ENCODE results near the gene DAPK1.

Gene DAPK1

GRCh38 chr9:87698069-87698809 is 200.6 kb downstream of the DAPK1 start:
- DNase-seq: no peak

- no peak for DNase-seq
Observed at GRCh38 chr9:87699835-87700234, 202.2 kb downstream of the DAPK1 start.

- no peak for DNase-seq
Observed at GRCh38 chr9:87701491-87701890, 203.8 kb downstream of the DAPK1 start.

- DNase-seq: no peak
Observed at GRCh38 chr9:87701931-87702421, 204.3 kb downstream of the DAPK1 start.

- DNase-seq: no peak
Observed at GRCh38 chr9:87702921-87703320, 205.3 kb downstream of the DAPK1 start.

GRCh38 chr9:87703636-87704276 is 206.1 kb downstream of the DAPK1 start:
- DNase-seq: no peak

DNA sequence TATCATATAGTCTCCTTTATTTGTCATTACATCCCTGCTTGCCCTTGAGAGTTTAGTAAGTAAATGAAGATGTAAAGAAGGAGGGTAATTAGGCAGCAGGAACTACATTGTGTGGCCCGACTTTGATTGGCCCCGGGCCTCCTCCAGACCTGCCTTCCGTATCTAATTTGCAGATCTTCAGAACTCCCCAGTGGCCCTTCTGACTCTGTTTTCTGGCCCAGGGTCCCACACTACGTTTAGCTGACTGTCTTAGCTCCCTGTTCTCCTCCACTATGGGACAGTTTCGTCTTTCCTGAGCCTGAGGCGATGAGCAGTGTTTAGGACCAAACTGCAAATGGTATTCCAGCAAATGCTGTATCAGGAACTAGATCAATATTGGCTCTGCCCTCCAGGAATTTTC is 206.7 kb downstream of the DAPK1 start:
- no peak for DNase-seq

GRCh38 chr9:87706066-87706739 is 208.5 kb downstream of the DAPK1 start:
- DNase-seq: no peak

GRCh38 chr9:87707805-87708506 is 210.3 kb downstream of the DAPK1 start:
- no peak for DNase-seq

DNA sequence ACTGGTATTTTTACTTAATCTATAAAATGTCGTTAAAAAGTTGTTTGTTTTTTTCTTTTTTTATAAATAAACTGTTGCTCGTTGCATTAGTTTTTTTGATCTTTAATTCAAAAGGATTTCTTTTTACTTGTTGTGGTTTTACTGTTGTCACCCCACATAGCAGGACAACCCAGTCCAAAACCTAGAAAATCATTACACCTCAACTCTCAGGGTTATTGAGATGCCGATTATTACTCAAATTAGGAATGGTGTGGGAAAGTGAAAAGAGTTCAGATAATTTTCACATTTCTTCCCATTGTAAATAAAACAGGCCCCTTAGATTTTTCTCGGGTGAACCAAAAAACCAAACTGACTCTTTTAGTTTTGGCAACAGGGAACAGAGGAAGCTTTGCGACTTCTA is 210.9 kb downstream of the DAPK1 start:
- no peak for DNase-seq

DNA sequence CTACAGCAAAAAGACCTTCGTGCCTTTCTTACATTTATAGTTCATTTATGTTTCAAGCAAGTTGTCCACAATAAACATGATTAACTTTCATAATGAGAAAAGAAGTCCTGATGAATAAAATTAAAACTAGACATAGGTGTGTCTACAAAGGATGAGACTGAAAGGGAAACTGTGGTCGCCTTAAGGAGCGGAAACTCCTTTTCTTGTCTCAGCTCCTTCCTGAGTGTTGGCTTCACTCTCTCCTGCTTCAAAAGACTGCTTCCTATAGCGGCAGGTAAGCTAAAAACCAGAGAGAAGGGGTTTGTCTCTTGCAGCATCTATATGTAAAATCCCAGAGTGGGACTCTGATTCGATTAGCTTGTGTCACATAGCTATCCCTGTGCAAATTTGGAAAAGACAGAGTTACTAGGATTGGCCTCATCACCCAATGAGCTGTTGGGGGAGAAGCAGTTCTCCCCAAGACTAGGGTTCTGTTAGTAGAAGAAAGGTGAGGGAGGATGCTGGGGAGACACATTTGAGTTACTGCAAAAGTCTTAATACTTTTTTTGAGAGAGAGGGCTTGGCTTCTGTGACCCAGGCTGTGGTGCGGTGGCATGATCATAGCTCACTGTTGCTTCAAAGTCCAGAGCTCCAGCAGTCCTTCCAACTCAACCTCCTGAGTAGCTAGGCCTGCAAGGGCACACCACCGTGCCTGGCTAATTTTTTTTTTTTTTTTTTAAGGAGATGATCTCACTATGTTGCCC is 211.5 kb downstream of the DAPK1 start:
- no peak for DNase-seq

DNA sequence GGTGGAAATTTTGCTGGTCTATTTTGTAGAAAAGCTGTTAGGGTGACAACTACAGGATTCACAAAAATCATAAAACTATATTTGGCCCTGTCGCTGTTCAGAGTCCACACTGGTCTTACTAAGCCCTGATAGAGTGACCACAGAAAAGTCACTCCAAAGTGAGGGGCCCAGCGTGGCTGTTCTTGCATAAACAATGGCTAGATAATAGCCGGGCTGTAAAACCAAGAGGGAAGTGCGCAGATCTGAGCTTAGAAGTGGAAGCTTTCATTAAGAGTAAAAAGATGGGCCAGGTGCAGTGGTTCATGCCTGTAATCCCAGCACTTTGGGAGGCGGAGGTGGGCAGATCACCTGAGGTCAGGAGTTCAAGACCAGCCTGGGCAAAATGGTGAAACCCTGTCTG is 212.8 kb downstream of the DAPK1 start:
- DNase-seq: no peak

DNA sequence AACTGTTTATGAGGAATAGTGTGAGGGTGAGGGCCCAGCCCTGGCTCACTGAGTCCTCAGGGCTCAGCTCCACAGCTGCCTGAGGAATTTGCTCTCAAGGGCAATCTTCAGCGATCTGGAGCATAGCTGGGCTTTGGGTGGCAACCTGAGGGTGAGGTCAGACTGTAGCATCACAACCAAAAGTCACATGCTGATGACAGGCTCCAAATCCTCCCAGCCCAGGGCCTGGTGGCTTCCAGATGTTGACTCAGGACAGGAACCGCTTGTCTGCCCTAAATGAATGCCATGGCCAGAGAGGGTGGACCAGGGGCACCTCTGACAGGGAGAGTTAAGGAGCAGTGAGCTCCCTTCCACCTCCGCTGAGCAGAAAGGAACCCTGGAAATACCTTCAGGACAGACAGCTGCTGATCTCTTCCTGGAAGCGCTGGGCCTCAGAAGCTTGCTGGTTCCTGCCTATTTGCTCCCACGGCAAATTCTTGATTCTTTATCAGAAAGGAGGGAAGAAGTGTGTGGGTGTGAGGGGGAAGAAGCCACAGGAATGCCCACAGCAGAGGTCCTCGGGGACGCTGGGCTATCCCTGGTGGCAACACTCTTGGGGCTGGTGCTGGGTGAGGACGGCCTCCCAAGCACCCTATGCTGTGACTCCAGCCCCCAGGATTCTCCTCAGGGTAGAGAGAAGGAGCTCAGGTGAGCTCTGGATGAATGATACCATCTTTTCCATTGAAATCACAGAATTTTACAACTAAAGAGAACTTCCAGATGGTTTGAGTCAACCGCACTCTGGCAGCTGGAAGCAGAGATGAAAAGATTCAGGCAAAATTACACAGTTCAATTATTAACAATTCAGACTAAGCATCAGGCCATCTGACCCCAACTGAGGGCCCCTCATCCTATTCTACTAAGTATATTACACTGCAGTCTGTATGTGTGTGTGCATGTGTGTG is 214.5 kb downstream of the DAPK1 start:
- DNase-seq: no peak

DNA sequence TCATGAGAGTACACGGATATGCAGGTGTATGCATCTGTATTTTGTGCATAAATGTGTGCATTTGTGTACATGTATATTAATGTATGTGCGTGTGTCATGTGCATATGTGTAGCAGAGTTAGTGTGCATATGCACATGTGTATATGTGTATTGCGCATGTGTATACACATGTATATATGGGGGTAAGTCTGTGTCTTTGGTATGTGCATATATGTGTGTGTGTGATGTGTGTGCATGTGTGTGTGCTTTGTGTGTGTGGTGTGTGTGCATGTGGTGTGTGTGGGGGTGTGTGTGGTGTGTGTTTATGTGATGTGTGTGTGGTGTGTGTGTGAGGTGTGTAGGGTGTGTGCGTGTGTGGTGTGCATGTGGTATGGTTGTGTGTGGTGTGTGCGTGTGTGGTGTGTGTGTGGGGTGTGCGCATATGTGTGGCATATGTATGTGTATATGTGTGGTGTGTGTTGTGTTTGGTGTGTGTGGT is 215.2 kb downstream of the DAPK1 start:
- no peak for DNase-seq

GRCh38 chr9:87713278-87713987 is 215.8 kb downstream of the DAPK1 start:
- DNase-seq: peak; percentile 64

DNA sequence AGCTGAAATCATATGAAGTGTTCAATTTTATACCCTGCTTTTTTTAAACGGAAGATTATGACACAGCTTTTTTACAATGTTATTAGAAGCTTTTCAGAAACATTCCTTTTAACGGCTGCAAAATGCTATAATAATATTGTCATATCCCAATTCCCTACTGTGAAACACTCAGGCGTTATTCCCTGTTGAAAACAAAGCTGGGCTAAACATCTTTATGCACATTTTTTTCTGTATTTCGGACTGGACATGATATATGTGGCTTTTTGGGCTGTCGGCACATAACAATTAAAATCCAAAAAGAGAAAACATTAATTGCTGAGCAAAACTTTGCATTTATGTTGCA is 216.3 kb downstream of the DAPK1 start:
- no peak for DNase-seq

- DNase-seq: no peak
Observed at GRCh38 chr9:87714819-87715218, 217.2 kb downstream of the DAPK1 start.

DNA sequence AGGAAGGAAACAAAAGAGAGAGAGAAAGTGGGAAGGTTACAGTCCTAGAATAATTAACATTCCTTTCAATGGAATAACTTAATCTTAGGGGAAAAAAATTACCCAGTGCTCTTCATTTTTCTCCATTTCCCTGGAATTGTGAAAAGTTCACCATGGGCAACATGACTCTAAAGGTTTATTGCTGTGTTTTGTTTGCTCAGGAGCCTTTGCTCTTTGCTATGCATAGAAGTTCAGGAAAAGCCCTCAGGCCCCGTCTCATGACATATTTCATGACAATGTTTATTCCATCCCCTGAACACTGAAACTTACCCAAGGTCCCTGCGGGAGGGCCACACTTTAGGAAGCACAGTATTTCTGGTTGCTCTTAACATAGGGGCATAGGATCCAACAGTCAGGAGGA is 218.5 kb downstream of the DAPK1 start:
- no peak for DNase-seq

GRCh38 chr9:87717456-87717855 is 219.8 kb downstream of the DAPK1 start:
- no peak for DNase-seq

- no peak for DNase-seq
Observed at GRCh38 chr9:87718231-87718630, 220.6 kb downstream of the DAPK1 start.
